Bronchial epithelial cell (primary cell): Measurements from ENCODE around the gene CNTNAP2. TPM values are rescaled to one million over a fixed set of nuclear protein-coding genes. Genes with fewer than 3 reads are reported as not detected.

Source experiments
- DNase-seq: peaks from one replicate; pipeline ENCODE4 v3.0.0-alpha.2; 2010; ENCODE audit warnings: low read depth
- FAIRE-seq: peaks from 2 replicates; lab custom pipeline; 2011; peaks lifted over from hg19 to GRCh38; lab: Jason Lieb, UNC
- H3K27me3 ChIP-seq: 2 replicates; pipeline ENCODE4 v1.5.1; 2011; ENCODE audit warnings: low read length; ENCODE audit not compliant: control insufficient read depth, insufficient read depth
- H3K36me3 ChIP-seq: 2 replicates; pipeline ENCODE4 v1.5.1; 2011; ENCODE audit warnings: low read length; ENCODE audit not compliant: control insufficient read depth, insufficient read depth
- H3K4me3 ChIP-seq: 2 replicates; pipeline ENCODE4 v1.5.1; 2011; ENCODE audit warnings: mild to moderate bottlenecking, low read depth, low read length, control low read depth
- total RNA-seq: library from RNA; depleted of rRNA; stranded (reverse); fragments of >200 nt; gene quantifications from 2 replicates; pipeline ENCODE4 v1.2.1, GENCODE V29; 2014
- TF ChIP-seq, protein P1 (sequence below): IDR thresholded peaks from 2 replicates; pipeline ENCODE4 v1.5.1; 2011; ENCODE audit warnings: mild to moderate bottlenecking, moderate library complexity, low read length, control low read depth, inconsistent platforms; ENCODE audit not compliant: insufficient read depth, severe bottlenecking

CNTNAP2 gene
- total RNA-seq, 1 donor from 2014 or later: 0.26 TPM

DNA sequence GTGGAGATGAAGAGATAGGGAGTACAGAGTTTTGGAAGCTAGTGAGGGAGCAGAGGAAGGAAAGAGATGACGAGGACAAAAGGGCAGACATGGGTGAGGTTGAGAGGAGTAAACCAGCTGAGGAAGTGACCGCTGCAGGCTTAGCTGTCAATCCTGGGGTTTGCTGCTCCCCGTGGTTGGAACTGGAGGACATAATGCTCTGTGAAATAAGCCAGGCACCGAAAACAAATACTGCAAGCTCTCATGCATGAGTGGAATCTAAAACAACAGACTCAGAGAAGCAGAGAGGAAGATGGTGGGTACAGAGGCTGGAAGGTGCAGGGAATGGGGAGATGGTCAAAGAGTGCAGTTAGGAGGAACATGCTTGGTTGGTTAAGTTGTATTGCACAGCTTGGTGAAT, 1991.8 kb downstream of the CNTNAP2 start:
- TF ChIP-seq, protein P1, sequence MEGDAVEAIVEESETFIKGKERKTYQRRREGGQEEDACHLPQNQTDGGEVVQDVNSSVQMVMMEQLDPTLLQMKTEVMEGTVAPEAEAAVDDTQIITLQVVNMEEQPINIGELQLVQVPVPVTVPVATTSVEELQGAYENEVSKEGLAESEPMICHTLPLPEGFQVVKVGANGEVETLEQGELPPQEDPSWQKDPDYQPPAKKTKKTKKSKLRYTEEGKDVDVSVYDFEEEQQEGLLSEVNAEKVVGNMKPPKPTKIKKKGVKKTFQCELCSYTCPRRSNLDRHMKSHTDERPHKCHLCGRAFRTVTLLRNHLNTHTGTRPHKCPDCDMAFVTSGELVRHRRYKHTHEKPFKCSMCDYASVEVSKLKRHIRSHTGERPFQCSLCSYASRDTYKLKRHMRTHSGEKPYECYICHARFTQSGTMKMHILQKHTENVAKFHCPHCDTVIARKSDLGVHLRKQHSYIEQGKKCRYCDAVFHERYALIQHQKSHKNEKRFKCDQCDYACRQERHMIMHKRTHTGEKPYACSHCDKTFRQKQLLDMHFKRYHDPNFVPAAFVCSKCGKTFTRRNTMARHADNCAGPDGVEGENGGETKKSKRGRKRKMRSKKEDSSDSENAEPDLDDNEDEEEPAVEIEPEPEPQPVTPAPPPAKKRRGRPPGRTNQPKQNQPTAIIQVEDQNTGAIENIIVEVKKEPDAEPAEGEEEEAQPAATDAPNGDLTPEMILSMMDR: no peak
- Histone ChIP-seq H3K4me3 (no peak overlapping the region), H3K36me3 (no peaks in the 10 kb centered on the region), H3K27me3 (no peaks in the 10 kb centered on the region)
- DNase-seq (no peak), FAIRE-seq (no peak)

DNA sequence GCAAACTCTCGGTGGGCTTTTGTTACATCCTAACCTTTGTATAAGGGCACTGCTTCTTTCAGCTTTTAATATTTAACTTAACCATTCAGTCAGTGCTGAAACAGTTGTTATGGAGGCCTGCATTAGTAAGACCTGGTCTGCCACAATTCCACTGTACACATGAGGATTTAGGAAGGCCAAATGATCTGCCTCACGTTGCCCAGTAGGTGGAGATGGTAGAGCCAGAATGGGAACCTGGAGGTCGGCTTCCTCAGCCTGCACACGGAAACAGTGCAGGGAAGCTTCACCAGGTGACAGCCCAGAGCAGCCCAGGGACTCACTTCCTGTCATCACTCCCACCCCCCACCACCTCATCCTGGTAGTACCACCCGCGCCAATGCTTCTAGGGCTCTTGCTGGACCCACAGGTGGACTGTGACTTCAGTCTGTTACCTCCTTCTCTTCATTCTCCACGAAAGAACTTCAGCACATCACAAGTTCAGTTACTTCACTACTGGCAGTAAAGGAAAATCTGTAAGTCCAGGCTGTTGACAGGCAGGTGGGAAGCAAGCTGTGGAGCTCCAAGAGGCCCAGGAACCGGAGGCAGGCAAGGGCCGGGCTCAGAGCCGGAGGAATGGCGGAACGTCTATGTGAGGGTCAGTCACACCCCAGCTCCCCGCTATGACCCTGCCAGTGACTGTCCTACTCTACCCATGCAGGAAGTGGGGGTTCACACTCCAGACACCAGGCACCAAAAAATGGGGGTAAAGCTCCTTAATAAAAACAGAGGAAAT, 1993.7 kb downstream of the CNTNAP2 start:
- TF ChIP-seq, protein P1: no peak
- Histone ChIP-seq H3K27me3 (no peaks in the 10 kb centered on the region), H3K4me3 (no peak overlapping the region), H3K36me3 (no peaks in the 10 kb centered on the region)
- DNase-seq (no peak), FAIRE-seq (no peak)

DNA sequence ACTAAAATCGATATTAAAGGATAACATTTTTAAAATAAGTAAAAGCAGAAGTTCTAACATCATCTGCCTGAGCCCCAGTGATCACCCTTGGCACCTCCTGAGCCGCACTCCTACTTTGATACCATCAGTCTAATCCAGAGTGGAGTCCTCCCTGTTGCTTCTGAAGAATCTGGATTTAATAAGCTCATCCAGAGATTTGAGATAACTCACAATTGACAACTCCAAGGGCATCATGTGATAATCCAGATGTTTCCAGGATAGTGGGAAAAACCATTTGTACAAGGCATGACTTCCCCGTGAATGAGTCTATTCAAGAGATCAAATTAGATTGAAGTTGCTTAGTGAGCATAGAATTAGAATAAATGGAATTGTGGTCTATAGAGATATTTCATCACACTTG, 1998.2 kb downstream of the CNTNAP2 start:
- no peaks in the 10 kb centered on the region for H3K27me3 ChIP-seq
- FAIRE-seq (peak; percentile 13), DNase-seq (no peak)
- no peaks in the 10 kb centered on the region for H3K36me3 ChIP-seq
- H3K4me3 ChIP-seq: no peak overlapping the region
- TF ChIP-seq, protein P1: no peak

DNA sequence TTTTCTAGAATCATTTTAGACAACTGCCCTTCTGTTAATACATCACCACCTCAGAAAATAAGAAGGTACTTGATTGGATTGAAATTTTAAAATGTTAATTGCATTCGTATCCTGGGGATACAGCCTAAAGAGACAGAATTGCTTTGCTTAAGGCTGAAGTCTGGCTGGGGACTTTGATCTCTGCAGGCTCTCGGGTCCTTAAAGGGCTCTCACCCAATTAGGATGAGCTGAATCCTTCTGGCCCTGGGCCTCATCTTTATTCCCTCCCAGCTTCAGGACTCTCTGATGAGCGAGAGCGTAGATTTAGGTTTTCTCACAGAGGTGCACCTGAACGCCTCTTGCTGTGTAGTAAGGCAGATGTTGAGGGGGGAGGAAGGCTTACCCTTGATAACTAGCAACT, 1998.7 kb downstream of the CNTNAP2 start:
- FAIRE-seq (no peak), DNase-seq (no peak)
- TF ChIP-seq, protein P1: no peak

DNA sequence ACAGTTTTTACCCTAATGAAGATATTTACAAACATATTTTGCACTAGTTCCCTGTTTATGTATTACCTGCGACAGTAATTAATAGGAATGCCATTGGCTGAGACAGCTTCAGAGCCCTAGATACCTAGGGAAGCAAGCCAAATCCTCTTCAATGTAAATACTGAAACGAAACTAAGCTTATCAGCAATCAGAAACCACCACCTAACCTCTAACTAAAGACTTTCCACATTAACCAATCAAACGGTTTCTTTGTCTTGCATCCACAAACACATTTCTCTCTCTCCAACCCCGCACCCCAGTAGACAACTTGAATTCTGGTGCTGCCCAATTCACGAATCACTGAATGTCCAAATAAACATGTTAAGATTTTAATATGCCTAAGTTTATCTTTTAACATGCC, 1999.6 kb downstream of the CNTNAP2 start:
- Histone ChIP-seq H3K36me3 (no peaks in the 10 kb centered on the region), H3K4me3 (no peak overlapping the region), H3K27me3 (no peaks in the 10 kb centered on the region)
- no peak for DNase-seq
- no peak for FAIRE-seq
- TF ChIP-seq, protein P1: no peak

More for the DNA sequence above, 1998.7 kb downstream of the CNTNAP2 start:
- Histone ChIP-seq H3K36me3 (no peaks in the 10 kb centered on the region), H3K4me3 (no peak overlapping the region), H3K27me3 (no peaks in the 10 kb centered on the region)

DNA sequence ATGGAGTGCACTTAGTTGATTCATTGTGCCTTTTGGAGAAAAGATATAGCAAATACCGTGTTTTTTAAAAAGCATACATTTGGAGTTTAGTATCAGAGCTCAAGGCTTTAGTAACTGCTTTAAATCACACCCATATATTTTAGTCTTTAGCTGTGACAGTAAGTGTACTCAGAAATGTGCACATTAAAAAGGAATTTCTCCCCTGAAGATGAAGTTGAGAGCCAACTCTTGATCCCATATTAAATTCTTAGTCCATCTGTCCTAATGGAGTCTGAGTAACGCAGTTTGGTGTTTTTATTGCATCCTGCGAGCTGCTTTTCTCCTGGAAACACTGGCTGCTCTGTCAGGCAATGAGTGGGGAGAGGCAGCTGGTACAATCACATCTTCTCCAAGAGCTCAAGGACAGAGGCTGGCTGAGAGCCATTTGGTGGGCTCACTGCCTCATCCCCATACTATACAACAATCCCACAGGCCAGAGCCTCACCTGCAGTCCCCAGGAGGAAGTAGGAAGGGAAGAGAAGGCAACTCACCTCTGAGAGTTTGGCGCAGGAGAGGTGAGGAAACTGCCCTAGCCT, 2000.3 kb downstream of the CNTNAP2 start:
- FAIRE-seq: no peak
- Histone ChIP-seq H3K27me3 (no peaks in the 10 kb centered on the region), H3K4me3 (no peak overlapping the region), H3K36me3 (no peaks in the 10 kb centered on the region)
- DNase-seq: no peak
- TF ChIP-seq, protein P1: no peak
